GM10248 (cell line): Measurements from ENCODE around the gene COQ8A.

Experiments
- CTCF ChIA-PET: fragments of 300-600 bp; sonication (Branson Sonifier 250); formaldehyde crosslinking; extraction: SDS; loops from one replicate; lab custom pipeline; 2021; ENCODE audit warnings: antibody characterized with exemption; lab: Yijun Ruan, JAX
- POLR2A ChIA-PET: fragments of 350-650 bp; sonication (Branson Sonifier 250); formaldehyde crosslinking; extraction: SDS; loops from one replicate; lab custom pipeline; 2020; ENCODE audit warnings: antibody characterized with exemption; lab: Yijun Ruan, JAX
- DNase-seq: peaks from one replicate; pipeline ENCODE4 v3.0.0; 2012; ENCODE audit errors: extremely low spot score
- TF ChIP-seq, protein P1 (sequence below): IDR thresholded peaks from 2 replicates; pipeline ENCODE4 v1.5.1; 2012; ENCODE audit warnings: mild to moderate bottlenecking, low read depth; ENCODE audit errors: extremely low read depth, missing control alignments, control extremely low read depth

Gene COQ8A

DNA sequence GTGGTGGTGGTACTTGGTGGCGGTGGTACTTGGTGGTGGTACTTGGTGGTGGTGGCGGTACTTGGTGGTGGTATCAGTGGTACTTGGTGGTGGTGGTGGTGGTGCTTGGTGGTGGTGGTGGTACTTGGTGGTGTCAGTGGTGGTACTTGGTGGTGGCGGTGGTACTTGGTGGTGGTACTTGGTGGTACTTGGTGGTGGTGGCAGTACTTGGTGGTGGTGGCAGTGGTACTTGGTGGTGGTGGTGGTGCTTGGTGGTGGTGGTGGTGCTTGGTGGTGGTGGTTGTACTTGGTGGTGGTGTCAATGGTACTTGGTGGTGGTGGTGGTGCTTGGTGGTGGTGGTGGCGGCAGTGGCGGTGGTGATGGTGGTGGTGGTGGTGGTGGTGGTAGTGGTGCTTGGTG is 20.2 kb downstream of the COQ8A start:
- ChIA-PET CTCF (no interaction called here), POLR2A (no interaction called here)
- TF ChIP-seq, protein P1, sequence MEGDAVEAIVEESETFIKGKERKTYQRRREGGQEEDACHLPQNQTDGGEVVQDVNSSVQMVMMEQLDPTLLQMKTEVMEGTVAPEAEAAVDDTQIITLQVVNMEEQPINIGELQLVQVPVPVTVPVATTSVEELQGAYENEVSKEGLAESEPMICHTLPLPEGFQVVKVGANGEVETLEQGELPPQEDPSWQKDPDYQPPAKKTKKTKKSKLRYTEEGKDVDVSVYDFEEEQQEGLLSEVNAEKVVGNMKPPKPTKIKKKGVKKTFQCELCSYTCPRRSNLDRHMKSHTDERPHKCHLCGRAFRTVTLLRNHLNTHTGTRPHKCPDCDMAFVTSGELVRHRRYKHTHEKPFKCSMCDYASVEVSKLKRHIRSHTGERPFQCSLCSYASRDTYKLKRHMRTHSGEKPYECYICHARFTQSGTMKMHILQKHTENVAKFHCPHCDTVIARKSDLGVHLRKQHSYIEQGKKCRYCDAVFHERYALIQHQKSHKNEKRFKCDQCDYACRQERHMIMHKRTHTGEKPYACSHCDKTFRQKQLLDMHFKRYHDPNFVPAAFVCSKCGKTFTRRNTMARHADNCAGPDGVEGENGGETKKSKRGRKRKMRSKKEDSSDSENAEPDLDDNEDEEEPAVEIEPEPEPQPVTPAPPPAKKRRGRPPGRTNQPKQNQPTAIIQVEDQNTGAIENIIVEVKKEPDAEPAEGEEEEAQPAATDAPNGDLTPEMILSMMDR, result no peak
- DNase-seq, result no peak

DNA sequence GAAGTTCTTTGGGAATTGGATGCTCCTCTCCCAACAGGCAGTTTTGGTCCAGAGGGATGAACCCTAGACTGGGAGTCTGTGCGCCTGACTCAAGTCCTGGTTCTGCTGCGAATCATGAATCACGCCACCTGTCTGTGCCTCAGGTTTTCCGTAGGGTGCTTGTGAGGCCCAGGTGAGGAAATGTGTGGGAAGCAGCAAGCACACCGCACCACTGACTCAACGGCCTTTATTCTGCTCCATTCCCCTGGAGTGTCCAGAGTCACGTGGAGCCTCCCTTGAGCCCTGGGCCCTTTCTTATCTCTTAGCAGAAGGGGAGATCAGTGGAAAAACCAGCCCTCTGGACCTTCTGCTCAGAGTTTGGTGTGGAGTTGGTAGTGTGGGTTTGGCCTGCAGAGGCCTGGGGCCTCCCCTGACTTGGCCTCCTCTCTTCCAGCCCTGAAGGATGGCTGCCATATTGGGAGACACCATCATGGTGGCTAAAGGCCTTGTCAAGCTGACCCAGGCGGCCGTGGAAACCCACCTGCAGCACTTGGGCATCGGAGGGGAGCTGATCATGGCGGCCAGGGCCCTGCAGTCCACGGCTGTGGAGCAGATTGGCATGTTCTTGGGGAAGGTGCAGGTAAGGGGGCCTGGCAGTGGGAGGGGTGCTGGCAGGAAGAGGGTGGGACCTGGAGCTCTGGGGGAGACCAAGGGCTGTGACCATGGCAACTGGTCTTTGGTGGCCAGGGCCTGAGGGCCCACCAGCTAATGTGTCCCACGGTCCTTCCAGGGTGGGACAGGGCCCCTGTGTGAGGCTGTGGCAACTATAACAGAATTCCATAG is 21.1 kb downstream of the COQ8A start:
- POLR2A ChIA-PET, result no interaction called here
- CTCF ChIA-PET, result no interaction called here
- TF ChIP-seq, protein P1, result no peak
- no peak for DNase-seq

DNA sequence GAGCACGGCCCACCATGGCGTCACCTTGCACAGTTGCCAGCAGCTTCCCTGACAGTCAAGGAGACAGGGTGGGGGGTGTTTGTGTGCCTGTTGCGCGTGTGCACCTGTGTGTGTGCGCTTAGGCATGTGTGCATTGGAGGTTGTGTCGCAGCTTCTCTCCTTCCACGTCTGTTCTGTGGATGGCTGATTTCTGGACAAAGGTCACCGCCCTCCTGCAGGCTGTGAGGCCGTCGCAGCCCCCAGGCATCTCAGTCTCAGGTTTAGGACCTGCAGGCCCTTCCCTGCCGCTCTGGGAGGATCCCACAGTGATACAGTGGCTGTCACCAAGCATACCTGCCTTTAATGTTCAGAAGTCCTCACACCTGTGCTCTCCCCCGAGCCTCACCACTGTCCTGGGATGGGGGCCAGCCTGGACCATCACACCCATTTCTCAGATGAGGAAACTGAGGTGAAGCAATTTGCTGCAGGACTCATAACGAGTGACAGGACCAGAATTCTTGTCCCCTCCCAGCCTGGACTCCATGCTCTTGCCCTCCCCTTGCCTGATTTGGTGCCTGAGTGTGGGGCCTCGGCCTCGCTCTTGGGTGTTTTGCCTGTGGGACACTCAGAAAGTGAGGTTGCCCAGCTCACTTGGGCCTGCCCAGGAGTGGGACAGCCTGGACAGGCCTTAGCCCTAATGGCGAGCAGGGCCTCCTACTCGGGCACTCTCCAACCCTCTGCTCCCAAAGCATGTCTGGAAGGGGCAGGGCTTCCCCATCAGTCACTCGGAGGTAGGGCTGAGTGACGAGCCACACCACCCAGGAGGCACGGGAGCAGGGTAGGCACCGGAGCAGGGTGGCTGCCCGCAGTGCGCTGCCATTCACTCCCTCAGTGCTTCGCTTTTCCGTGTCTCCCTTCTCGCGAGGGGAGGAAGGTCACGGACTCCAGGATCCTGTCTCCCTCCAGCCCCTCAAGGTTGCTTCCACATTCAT is 22.6 kb downstream of the COQ8A start:
- POLR2A ChIA-PET, result no interaction called here
- TF ChIP-seq, protein P1, result no peak
- no peak for DNase-seq
- CTCF ChIA-PET, result no interaction called here

DNA sequence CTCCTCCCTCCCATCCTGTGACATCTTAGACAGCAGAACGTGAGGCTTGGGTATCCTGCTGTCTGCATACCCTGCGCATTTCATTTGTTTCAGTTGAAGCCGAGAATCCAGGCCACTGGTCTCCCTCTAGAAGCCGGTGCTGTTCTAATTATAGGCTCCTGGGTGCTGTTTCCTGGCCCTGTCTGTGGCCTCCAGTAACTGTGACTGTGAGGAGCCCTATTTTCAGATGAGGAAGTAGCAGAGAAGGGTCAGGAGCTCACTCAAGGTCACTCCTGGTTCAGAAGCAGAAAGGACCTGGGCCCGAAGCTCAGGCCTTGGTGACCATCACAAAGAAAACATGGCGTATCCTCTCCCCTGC is 24.0 kb downstream of the COQ8A start:
- TF ChIP-seq, protein P1, result no peak
- no peak for DNase-seq
- ChIA-PET POLR2A (no interaction called here), CTCF (interaction anchor here (1.3 to 1.6 kb wide), 2 partner anchors 14 to 32 kb away, joined by 4 to 5 read pairs; no protein-coding TSS in a partner anchor)

DNA sequence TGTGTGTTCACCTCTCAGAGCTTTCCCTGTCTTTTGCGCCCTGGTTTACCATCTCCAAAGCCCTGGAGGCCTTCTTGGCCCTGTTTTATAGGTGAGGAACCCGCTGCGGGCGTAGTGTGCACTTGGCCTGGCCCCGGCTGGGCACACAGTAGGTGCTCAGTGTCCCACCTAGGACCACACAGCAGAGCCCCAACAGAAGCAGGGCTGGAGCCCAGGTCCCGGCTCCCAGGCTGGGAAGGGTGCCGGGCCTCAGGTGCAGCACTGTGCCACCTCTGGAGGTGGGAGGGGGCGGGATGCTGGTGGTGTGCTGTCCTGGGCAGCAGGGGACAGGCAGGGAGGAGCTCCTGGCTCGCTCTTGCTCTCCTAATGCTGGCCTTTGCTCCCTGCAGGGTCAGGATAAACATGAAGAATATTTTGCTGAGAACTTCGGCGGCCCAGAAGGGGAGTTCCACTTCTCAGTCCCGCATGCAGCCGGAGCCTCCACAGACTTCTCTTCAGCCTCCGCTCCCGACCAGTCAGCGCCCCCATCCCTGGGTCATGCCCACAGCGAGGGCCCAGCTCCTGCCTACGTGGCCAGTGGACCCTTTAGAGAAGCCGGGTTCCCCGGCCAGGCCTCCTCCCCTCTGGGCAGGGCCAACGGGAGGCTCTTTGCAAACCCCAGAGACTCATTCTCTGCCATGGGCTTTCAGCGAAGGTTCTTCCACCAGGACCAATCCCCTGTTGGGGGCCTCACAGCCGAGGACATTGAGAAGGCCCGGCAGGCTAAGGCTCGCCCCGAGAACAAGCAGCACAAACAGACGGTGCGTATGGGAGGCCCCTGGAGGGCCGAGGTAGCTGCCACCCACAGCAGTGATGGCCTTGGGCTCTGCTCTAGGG is 24.8 kb downstream of the COQ8A start:
- DNase-seq, result no peak
- ChIA-PET CTCF (interaction anchor here (1.0 to 1.6 kb wide), 3 partner anchors 15 to 31 kb away, joined by 3 to 5 read pairs (median 4); no protein-coding TSS in a partner anchor), POLR2A (no interaction called here)
- TF ChIP-seq, protein P1, result no peak
